ENCODE data around the gene ZNF688. TPM values are rescaled to one million over a fixed set of nuclear protein-coding genes. Genes with fewer than 3 reads are reported as not detected.
A peak's percentile ranks its signal among the peaks of the same experiment; 100 is the strongest.

The ZNF688 gene
- total and polyA plus RNA-seq, 2 of the 8 experiments (the other 6 are each of a cell fraction or from before 2014, with no cell fraction given), result 2.7 to 3.5 TPM

- no peak overlapping the region for H3K4me3 ChIP-seq (ENCODE audit: extremely low read depth in 1 of 4, insufficient read depth in 2 of 4, low read depth in 3 of 4, low read length in 4 of 4)
- DNase-seq (ENCODE audit: low read depth in 1 of 2, low spot score in 2 of 2) (no peak), FAIRE-seq (no peak)
- H3K23ac ChIP-seq (ENCODE audit: insufficient read length), result no peak overlapping the region
- H3K14ac ChIP-seq (ENCODE audit: insufficient read length), result no peak overlapping the region
- H3K56ac ChIP-seq (replicated peaks; ENCODE audit: insufficient read length, low read depth, low read length), result no peak overlapping the region
- no peak overlapping the region for H3K4ac ChIP-seq (replicated peaks; ENCODE audit: insufficient read length, low read depth, low read length)
- H2BK120ac ChIP-seq (replicated peaks; ENCODE audit: low read depth, low read length), result no peak overlapping the region
- H3K27ac ChIP-seq (ENCODE audit: low read depth, low read length), result no peak overlapping the region
- no peak overlapping the region for H2BK5ac ChIP-seq (ENCODE audit: low read depth, low read length)
- H3K36me3 ChIP-seq (ENCODE audit: control insufficient read depth in 2 of 4, insufficient read depth in 4 of 4, low read length in 3 of 4), result peaks cover 0 to 11% (median 0%) of the 10 kb centered on the region in 4 experiments; a peak in 1 of 8 replicates
- no peaks in the 10 kb centered on the region for H3K79me2 ChIP-seq (ENCODE audit: control insufficient read depth in 1 of 2, insufficient read depth in 2 of 2, low read length in 2 of 2)
- no peak overlapping the region for H2BK12ac ChIP-seq (ENCODE audit: low read depth, low read length)
- no peak overlapping the region for H3K9ac ChIP-seq (replicated peaks in 1 of 4; ENCODE audit: extremely low read depth in 1 of 4, low read depth in 3 of 4, low read length in 3 of 4)
- peaks cover 2% of the 10 kb centered on the region; the same call in 1 of the 2 replicates for H3K23me2 ChIP-seq (ENCODE audit: low read depth, low read length)
- ChIA-PET CTCF (ENCODE audit: partially characterized antibody) (interaction anchor here (0.9 to 1.7 kb wide), 5 partner anchors 13 to 93 kb away, joined by 3 to 7 read pairs (median 4); no protein-coding TSS in a partner anchor), POLR2A (ENCODE audit: partially characterized antibody) (interaction anchor here (0.6 to 1.0 kb wide), 4 partner anchors 8 to 88 kb away, joined by 3 read pairs; no protein-coding TSS in a partner anchor)
- H2BK20ac ChIP-seq (ENCODE audit: low read length), result no peak overlapping the region
- no peak overlapping the region for H4K8ac ChIP-seq (ENCODE audit: extremely low read depth, insufficient read depth, low read length)
- H4K91ac ChIP-seq (replicated peaks; ENCODE audit: insufficient read length, low read length), result no peak overlapping the region
- WGBS, 2 experiments (ENCODE audit: extremely low coverage in 1 of 2, insufficient coverage in 1 of 2, insufficient read length in 1 of 2, insufficient replicate concordance in 2 of 2, low coverage in 1 of 2, low lambda C conversion rate in 2 of 2, missing lambda C conversion rate in 1 of 2), result 83% methylated on average over 11 of the region's 11 CpGs; no CpG with 5 or more reads in 1 of the 2 experiments
- H3K79me1 ChIP-seq (ENCODE audit: low read depth, low read length), result no peaks in the 10 kb centered on the region
- peaks cover 0 to 2% of the 10 kb centered on the region in 2 experiments for H4K20me1 ChIP-seq (replicated peaks in 1 of 2; ENCODE audit: control insufficient read depth in 1 of 2, insufficient read depth in 2 of 2, low read length in 2 of 2)
- H3K4me1 ChIP-seq (replicated peaks in 1 of 4; ENCODE audit: control insufficient read depth in 3 of 4, insufficient read depth in 4 of 4, low read length in 3 of 4), result no peaks in the 10 kb centered on the region; a peak in 1 of 7 replicates
- no peak overlapping the region for H3K4me2 ChIP-seq (ENCODE audit: insufficient read depth in 1 of 2, low read depth in 2 of 2, low read length in 2 of 2)
- H3K27me3 ChIP-seq (replicated peaks in 1 of 4; ENCODE audit: control insufficient read depth in 3 of 4, extremely low read depth in 1 of 4, insufficient read depth in 3 of 4, low read length in 3 of 4), result no peaks in the 10 kb centered on the region; a peak in 1 of 7 replicates
- H2BK15ac ChIP-seq (ENCODE audit: low read length), result no peak overlapping the region
- H2AK5ac ChIP-seq (ENCODE audit: low read depth, low read length), result peak overlapping the region; percentile 40; the same call in 1 of the 2 replicates
- H3K9me3 ChIP-seq (ENCODE audit: insufficient read depth in 2 of 2, low read depth in 1 of 2, low read length in 1 of 2), result no peaks in the 10 kb centered on the region
- no peak overlapping the region for H4K5ac ChIP-seq (ENCODE audit: insufficient read length, low read depth, low read length)
- H3K18ac ChIP-seq (ENCODE audit: extremely low read depth, low read length), result no peak overlapping the region
- no peak overlapping the region for H2AFZ ChIP-seq (ENCODE audit: low read length)
- TF ChIP-seq HDAC6 (IDR thresholded peaks at IDR 0.05; ENCODE audit: low read depth, low read length), result no peak
- TF ChIP-seq TEAD4 (IDR thresholded peaks at IDR 0.05; ENCODE audit: low read depth, low read length), result no peak
- TF ChIP-seq SAP30 (IDR thresholded peaks at IDR 0.05; ENCODE audit: insufficient read depth, insufficient replicate concordance, low read length), result no peak
- TF ChIP-seq RBBP5 (IDR thresholded peaks at IDR 0.05; ENCODE audit: borderline replicate concordance, low read depth, low read length), result no peak
- no peak for TF ChIP-seq ATF3 (IDR thresholded peaks at IDR 0.05; ENCODE audit: insufficient read depth, low read depth, low read length)
- no peak for TF ChIP-seq SIN3A (conservative IDR thresholded peaks at IDR 0.05 in 1 of 2, IDR thresholded peaks at IDR 0.05 in 1 of 2; ENCODE audit: low read depth in 1 of 2, low read length in 2 of 2)
- TF ChIP-seq ATF2 (IDR thresholded peaks at IDR 0.05; ENCODE audit: low read length), result no peak
- TF ChIP-seq SP1 (IDR thresholded peaks at IDR 0.05; ENCODE audit: low read depth, low read length), result no peak
- no peak for TF ChIP-seq SRF (IDR thresholded peaks at IDR 0.05; ENCODE audit: low read depth, low read length)
Measured at GRCh38 chr16:30521873-30522641, 49.5 kb downstream of the ZNF688 start.

All from H1 (cell line).